GM19324 (cell line): ENCODE results near the gene VAT1L.

Experiments used
- ATAC-seq: cut with Tn5 transposase; IDR thresholded peaks from one replicate; pipeline ENCODE4 v1.9.1; 2021; ENCODE audit warnings: mild to moderate bottlenecking, moderate library complexity; ENCODE audit not compliant: unreplicated experiment, low FRiP score

Gene VAT1L

DNA sequence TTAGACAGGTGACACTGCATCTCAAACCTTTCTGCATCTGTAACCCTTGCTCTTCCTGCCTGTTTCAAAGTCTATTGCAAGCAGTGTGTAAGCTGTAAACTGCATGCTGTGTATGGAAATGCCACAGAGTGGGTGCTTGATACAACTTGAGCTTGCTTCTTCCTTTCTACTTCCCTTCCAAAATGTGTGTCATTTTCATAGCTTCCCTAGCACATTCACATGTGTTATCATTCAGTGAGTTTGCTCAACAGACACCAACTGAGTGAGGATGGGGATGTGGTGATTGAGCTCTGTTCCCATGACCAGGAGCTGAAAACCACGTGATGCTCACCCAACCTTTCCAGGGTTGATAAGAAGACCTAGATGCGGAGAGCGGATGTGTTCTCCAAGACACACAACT is 111.1 kb downstream of the VAT1L start:
- ATAC-seq: no peak

DNA sequence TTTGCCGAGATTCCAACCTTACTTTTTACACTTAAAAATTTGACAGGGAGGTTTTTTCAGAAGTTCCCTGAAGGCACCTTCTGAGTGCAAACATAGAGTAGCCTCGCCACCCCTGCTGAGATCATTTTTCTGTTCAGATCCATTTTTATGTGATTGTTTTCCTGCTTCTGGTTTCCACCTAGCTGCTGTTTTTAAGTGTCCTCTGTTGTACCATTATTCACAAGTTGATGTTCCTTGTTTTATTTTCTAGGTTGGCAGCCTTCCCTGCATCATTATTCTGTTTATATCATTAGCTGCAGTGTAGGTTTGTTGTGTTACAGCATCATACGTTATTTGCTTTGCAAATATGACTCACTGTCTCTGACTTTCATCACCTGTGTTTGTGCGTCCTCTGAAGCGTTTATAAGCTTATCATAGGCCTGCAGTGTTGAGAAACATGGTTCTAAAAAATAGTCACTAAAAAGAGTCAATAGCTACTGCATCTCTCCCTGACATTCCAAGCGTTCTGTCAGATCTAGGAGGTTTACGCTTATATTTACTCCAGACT is 117.1 kb downstream of the VAT1L start:
- ATAC-seq: no peak

GRCh38 chr16:77910021-77910420 is 121.7 kb downstream of the VAT1L start:
- ATAC-seq: no peak

- ATAC-seq: no peak
Observed at GRCh38 chr16:77912617-77913016, 124.3 kb downstream of the VAT1L start.

DNA sequence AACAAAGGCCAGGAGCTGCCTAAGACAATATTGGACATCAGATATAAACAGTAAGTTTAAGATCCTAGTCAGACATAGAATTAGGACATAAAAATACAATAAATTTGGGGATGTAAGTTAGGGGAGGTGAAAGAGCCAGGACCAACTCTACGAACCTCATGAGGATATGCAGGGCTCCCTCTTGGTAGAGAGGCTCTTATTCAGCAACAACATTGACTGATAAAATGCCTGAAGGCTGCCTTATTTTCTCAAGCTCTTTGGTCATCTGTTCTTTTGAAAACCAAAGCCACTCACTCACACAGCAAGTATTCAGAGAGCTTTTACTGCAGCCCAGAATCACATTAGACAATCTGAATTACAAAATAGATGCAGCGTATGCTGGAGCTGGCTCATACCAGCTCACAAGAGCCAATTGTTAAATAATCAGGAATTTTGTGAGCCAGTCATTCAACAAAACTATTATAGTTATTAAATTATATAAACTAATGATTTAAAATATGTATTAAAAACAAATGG is 125.4 kb downstream of the VAT1L start:
- ATAC-seq: no peak

DNA sequence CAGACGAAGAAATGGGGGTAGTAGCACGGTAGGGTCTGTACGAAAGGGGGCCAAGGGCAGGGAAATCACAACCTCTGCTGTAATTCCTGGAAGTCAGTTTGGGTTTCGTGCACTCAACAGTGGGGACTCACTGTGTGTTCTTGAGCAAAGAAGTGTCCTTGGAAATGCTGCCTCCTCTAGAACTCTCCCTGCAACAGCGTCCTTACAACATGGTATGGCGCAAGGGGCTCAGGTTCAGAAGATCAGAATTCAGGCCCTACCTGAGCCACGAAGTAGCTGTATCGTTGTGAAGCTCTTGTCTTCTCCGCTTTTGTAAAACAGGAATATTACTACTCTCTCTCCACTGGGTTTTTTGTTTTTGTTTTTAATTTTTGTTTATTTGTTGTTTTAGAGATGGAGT is 127.7 kb downstream of the VAT1L start:
- ATAC-seq: no peak

DNA sequence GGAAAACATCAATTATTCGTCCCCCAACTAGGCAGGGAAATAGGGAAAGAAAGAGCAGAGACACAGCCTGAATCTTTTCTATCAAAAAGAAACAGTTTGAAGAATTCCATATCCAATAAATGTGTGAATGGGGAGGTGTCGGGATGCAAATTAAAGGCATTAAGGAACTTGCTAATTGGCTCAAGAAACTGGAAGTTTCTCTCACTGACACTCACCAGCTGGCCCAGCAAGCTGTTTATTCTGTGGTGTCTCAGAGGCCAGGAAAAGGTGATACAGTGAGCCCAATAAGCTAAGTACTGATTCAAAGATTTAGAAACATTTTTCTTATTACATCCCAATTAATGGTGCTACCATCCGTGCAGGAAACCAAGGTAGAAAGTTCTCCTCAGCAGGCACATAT is 129.6 kb downstream of the VAT1L start:
- no peak for ATAC-seq

- ATAC-seq: no peak
Observed at GRCh38 chr16:77918809-77919707, 130.7 kb downstream of the VAT1L start.

- ATAC-seq: no peak
Observed at GRCh38 chr16:77919761-77920415, 131.5 kb downstream of the VAT1L start.

DNA sequence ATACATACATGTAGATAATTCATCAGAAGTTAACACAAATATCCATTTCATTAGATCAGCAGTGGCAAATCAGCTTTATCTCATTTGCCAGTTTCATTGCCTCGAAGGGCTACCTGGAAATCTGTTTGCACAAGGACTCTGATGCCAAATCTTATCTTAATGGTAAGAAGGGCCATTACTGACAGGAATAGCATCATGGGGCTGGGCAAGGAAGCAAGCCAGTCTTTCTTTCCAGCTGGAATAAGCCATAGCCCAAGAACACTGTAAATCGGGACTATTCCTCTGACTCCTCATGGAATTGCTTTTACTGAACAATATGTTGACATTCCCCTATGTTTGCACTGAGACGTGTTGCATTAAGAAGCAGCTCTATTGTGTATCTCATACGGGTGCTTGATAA is 132.6 kb downstream of the VAT1L start:
- no peak for ATAC-seq

DNA sequence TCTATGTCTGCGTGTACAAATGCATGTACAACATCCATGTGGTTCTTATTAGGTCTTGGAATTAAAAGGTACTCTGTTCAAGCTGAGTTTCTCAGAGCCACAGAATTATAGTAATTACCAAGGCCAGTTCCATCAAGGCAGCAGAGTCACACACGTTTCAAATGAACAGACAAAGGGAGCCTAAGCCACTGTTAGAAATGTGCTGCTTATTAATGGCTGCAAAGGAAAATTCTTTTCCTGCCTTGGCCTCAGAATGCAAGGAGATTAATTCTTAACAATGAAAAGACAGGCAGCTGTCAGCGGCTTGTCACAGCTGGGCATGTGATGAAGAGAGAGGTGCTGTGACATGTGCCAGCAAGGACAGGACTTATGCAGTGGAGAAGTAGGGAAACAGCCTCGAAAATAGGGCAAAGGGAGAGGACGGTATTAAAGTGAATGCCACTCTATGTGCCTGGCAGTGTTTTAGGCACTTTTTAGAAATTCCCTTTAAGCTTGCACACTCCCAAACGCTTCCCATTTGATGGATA is 133.9 kb downstream of the VAT1L start:
- no peak for ATAC-seq

- no peak for ATAC-seq
Observed at GRCh38 chr16:77925531-77925930, 137.2 kb downstream of the VAT1L start.

- no peak for ATAC-seq
Observed at GRCh38 chr16:77928096-77928495, 139.7 kb downstream of the VAT1L start.

GRCh38 chr16:77929004-77929403 is 140.6 kb downstream of the VAT1L start:
- ATAC-seq: no peak

DNA sequence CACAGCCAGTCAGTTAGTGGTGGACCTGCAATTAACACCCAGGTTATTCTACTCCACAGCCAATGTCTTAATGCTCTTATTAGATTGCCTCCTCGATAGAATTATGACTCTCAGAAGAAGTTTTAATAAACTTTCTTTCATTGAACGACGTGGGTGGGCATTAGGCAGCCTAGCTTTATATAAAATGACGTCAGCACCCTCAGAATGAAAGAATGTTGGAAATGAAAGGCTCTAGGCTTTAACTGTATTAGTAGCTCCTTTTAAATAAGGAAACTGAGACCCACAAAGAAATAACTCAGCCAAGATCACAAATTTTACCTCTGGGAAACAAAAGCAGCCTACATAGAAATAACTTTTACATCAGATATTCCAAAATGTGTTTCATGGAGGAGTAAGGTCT is 142.7 kb downstream of the VAT1L start:
- no peak for ATAC-seq

GRCh38 chr16:77937473-77938149 is 149.2 kb downstream of the VAT1L start:
- no peak for ATAC-seq

DNA sequence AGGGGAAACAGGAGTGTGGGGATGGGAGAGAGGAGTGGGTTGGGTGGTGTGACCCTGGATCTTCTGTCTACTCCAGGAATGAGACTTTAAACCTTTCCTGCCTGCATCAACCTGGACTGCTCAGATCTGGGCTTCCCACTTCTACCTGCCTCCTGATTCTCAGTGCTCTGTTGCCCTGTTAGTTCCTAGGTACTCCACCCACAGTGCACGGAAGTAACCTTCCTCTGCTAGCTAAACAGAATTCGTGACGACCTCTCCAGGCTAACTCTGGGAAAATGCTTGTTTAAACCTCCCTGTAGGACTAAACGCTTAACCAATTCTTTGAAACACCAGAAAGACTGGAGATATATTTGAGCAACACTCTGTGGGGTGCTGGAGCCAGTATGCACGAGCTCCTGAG is 150.5 kb downstream of the VAT1L start:
- ATAC-seq: no peak

GRCh38 chr16:77939968-77940367 is 151.6 kb downstream of the VAT1L start:
- ATAC-seq: no peak

- ATAC-seq: no peak
Observed at GRCh38 chr16:77943801-77944200, 155.4 kb downstream of the VAT1L start.

DNA sequence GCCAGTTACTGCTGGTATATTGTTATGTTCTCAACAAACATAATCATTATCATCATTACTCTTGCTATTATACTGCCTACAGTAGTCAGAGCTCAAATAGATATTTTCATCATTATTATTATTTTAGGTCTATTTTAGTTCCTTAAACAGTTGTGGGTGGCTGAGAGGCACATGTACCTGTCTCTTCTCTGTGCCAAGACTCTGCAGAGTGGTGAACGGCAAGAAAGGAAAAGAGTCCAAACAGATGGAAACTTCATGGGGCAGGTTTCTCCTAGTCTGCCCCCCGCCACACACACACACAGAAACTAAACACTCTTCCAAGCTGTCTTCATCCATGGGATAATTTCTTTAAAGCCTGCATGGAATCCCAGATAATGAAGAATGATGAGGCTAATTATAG is 156.3 kb downstream of the VAT1L start:
- ATAC-seq: no peak

DNA sequence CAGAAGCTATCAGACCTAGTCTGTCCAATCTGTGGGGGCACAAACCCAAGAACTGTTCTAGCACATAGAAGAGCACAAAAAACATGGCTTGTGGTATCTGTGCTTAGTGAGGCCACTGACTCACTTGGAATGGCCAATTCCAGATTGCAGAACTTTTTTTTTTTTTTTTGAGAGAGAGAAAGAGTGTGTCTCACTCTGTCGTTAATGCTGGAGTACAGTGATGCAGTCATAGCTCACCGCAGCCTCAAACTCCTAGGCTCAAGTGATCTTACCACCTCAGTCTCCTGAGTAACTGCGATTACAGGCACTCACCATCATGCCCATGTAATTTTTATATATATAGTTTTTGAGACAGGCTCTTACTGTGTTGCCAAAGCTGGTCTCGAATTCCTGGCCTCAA is 156.8 kb downstream of the VAT1L start:
- ATAC-seq: no peak
